HG03280 (cell line): Measurements from ENCODE around the gene GABRB3.

ENCODE experiments used
- ATAC-seq: cut with Tn5 transposase; IDR thresholded peaks from one replicate; pipeline ENCODE4 v1.9.1; 2021; ENCODE audit warnings: mild to moderate bottlenecking, moderate library complexity; ENCODE audit not compliant: unreplicated experiment

Gene GABRB3

GRCh38 chr15:26561896-26562295 lies 211.0 kb downstream of the GABRB3 start:
- ATAC-seq = no peak

GRCh38 chr15:26561130-26561529 lies 211.7 kb downstream of the GABRB3 start:
- no peak for ATAC-seq

DNA sequence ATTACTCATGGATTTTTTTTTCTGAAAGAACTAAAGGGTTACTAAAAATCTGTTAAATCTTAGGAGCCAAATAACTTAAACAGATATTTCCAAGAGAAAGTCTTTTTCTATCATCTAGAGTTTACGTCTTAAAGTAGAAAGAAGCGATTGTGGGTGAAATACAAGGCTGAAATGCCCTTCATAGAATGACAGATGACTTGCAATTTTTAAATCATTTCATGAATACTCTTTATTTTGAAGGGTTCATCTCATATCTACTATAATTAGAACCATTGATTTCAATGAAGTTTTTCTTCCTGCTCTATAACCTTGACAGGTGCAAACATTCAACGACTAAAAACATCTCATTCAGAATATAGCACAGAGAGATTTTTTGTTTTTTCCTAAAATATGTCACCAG lies 217.0 kb downstream of the GABRB3 start:
- no peak for ATAC-seq

GRCh38 chr15:26551473-26551872 lies 221.4 kb downstream of the GABRB3 start:
- no peak for ATAC-seq

- no peak for ATAC-seq
Observed at GRCh38 chr15:26550880-26551279, 222.0 kb downstream of the GABRB3 start.

DNA sequence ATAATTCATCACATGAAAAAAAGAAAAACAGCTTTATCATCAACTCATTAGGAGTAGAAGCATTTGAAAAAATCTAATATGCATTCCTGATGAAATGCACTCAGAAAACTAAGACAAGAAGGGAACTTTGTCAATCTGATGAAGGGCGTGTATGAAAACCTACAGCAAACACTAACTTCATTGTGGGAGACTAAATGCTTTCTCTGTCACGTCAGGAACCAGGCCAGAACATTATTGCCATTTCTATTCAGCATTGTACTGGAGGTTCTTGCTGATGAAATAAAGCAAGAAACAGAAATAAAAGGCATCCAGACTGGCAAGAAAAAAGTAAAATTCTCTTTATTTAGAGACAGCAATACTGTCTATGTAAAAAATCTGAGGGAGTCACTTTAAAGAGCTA lies 235.2 kb downstream of the GABRB3 start:
- no peak for ATAC-seq

DNA sequence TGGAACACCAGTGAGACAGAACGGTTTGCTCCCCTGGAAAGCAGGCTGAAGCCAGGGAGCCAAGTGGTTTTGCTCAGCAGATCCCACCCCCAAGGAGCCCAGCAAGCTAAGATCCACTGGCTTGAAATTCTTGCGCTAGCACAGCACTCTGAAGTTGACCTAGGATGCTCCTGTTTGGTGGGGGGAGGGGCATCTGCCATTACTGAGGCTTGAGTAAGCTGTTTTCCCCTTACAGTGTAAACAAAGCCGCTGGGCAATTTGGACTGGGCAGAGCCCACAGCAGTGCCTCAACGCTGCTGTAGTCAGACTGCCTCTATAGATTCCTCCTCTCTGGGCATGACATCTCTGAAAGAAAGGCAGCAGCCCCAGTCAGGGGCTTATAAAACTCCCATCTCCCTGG lies 241.4 kb downstream of the GABRB3 start:
- no peak for ATAC-seq

GRCh38 chr15:26525096-26525495 lies 247.8 kb downstream of the GABRB3 start:
- no peak for ATAC-seq

GRCh38 chr15:26521691-26522198 lies 251.1 kb downstream of the GABRB3 start:
- ATAC-seq = no peak

DNA sequence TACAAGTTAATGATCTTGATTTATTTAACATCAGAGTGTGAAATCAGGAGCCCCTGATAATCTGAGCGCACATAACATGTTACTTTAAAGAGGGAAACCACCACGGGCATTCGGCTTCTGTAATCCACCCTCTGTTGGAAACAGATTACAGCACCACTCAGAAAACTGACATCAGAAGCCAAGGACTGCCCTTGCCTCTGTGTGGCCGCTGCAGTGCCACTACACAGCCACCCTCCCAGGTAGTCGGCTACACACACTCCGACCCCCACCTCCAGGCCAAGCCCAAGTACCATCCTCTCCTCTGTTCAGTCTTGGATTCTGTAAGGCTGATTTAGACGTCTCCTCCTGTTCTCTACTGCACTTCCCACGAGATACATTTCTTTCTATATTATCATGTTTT lies 251.7 kb downstream of the GABRB3 start:
- ATAC-seq = no peak

GRCh38 chr15:26518885-26519284 lies 254.0 kb downstream of the GABRB3 start:
- ATAC-seq = no peak

- ATAC-seq = no peak
Observed at GRCh38 chr15:26516102-26516980, 256.5 kb downstream of the GABRB3 start.

- no peak for ATAC-seq
Observed at GRCh38 chr15:26504009-26504408, 268.9 kb downstream of the GABRB3 start.
